PC-3 (cell line): ENCODE results near the gene RBBP5.

Experiments used
- EZH2 ChIP-seq: fragments of 300-600 bp; sonication (generic); IDR thresholded peaks from one replicate; pipeline ENCODE4 v1.6.1; 2017; ENCODE audit warnings: antibody characterized with exemption, mild to moderate bottlenecking, low read length; ENCODE audit not compliant: unreplicated experiment
- EZH2phosphoT487 ChIP-seq: fragments of 300-600 bp; sonication (generic); IDR thresholded peaks from 2 replicates; pipeline ENCODE4 v1.6.1; 2018; ENCODE audit warnings: mild to moderate bottlenecking, antibody characterized with exemption, low read length, borderline replicate concordance
- TF ChIP-seq, protein P1 (sequence below): fragments of 300-600 bp; sonication (generic); conservative IDR thresholded peaks from 2 replicates; pipeline ENCODE4 v1.5.1; 2017; ENCODE audit warnings: antibody characterized with exemption, low read depth, mild to moderate bottlenecking, low read length

DNA sequence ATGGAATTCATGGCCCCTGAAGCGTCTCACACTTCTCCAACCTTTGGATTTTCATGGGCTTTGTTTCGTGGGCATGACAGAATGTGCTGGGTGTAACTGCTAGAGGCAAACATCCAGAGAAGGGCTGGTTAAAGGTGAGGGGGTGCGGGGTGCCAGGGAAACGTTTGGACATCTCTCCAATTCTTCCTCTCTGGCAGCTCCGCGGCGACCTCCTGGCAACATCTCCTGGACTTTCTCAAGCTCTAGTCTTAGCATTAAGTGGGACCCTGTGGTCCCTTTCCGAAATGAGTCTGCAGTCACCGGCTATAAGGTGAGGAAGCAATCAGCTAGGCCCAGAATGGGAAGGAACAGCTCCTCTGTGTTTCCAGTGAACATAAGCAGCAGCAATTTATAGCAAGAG, 49.5 kb downstream of the RBBP5 start:
- TF ChIP-seq, protein P1, sequence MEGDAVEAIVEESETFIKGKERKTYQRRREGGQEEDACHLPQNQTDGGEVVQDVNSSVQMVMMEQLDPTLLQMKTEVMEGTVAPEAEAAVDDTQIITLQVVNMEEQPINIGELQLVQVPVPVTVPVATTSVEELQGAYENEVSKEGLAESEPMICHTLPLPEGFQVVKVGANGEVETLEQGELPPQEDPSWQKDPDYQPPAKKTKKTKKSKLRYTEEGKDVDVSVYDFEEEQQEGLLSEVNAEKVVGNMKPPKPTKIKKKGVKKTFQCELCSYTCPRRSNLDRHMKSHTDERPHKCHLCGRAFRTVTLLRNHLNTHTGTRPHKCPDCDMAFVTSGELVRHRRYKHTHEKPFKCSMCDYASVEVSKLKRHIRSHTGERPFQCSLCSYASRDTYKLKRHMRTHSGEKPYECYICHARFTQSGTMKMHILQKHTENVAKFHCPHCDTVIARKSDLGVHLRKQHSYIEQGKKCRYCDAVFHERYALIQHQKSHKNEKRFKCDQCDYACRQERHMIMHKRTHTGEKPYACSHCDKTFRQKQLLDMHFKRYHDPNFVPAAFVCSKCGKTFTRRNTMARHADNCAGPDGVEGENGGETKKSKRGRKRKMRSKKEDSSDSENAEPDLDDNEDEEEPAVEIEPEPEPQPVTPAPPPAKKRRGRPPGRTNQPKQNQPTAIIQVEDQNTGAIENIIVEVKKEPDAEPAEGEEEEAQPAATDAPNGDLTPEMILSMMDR: no peak
- TF ChIP-seq EZH2 (no peak), EZH2phosphoT487 (no peak)
